HEK293 (cell line): Measurements from ENCODE around the gene CCL14.

Experiments used
- CTCF ChIA-PET: fragments of 350-600 bp; formaldehyde crosslinking; extraction: SDS; loops from one replicate; lab custom pipeline; 2021; ENCODE audit warnings: antibody characterized with exemption; lab: Yijun Ruan, JAX
- POLR2A ChIA-PET: fragments of 300-600 bp; formaldehyde crosslinking; extraction: SDS; loops from one replicate; lab custom pipeline; 2020; ENCODE audit warnings: antibody characterized with exemption, inconsistent platforms; lab: Yijun Ruan, JAX
- H3K27ac ChIP-seq: fragments of 200-500 bp; sonication (Bioruptor generic); 2 replicates; pipeline ENCODE4 v1.5.1; 2014; ENCODE audit warnings: low read depth, low read length, control low read depth, inconsistent platforms; ENCODE audit errors: extremely low read depth
- H3K36me3 ChIP-seq, 2 experiments: fragments of 200-500 bp in 1 of 2; sonication (Bioruptor generic) in 1 of 2; 1 replicate in 1 of 2; 2 replicates in 1 of 2; pipeline ENCODE4 v1.5.1; 2014 to 2017; ENCODE audit warnings: inconsistent platforms in 2 of 2, low read length in 2 of 2; ENCODE audit not compliant: control insufficient read depth in 2 of 2, insufficient read depth in 1 of 2
- H3K4me1 ChIP-seq: fragments of 200-500 bp; sonication (Bioruptor generic); 2 replicates; pipeline ENCODE4 v1.5.1; 2014; ENCODE audit warnings: mild to moderate bottlenecking, low read length, inconsistent platforms; ENCODE audit not compliant: control insufficient read depth, insufficient read depth
- H3K4me3 ChIP-seq: 2 replicates; pipeline ENCODE4 v1.5.1; 2011; ENCODE audit warnings: low read depth, mild to moderate bottlenecking, control low read depth, low read length, moderate library complexity
- H3K9me3 ChIP-seq: fragments of 200-500 bp; sonication (Bioruptor generic); 2 replicates; pipeline ENCODE4 v1.5.1; 2014; ENCODE audit warnings: low read depth, low read length, inconsistent platforms; ENCODE audit not compliant: control insufficient read depth, insufficient read depth
- HOXA7 ChIP-seq: sonication (generic); formaldehyde crosslinking; IDR thresholded peaks from 2 replicates; pipeline ENCODE4 v1.8.1; 2022; ENCODE audit warnings: missing genetic modification reagents, borderline replicate concordance
- KLF9 ChIP-seq: fragments of 450-650 bp; formaldehyde crosslinking; IDR thresholded peaks from 2 replicates; pipeline ENCODE4 v1.5.1; 2016; ENCODE audit warnings: missing biosample characterization, missing genetic modification characterization, low read depth
- ZBTB1 ChIP-seq: fragments of 450-650 bp; formaldehyde crosslinking; IDR thresholded peaks from 2 replicates; pipeline ENCODE4 v1.5.1; 2016; ENCODE audit warnings: missing biosample characterization, missing genetic modification characterization
- ZNF114 ChIP-seq: fragments of 450-650 bp; formaldehyde crosslinking; IDR thresholded peaks from 2 replicates; pipeline ENCODE4 v1.5.0; 2017; ENCODE audit warnings: missing biosample characterization, missing genetic modification characterization
- ZNF280D ChIP-seq: fragments of 450-650 bp; formaldehyde crosslinking; IDR thresholded peaks from 2 replicates; pipeline ENCODE4 v1.5.1; 2016; ENCODE audit warnings: missing biosample characterization, missing genetic modification characterization
- ZNF292 ChIP-seq: fragments of 450-650 bp; formaldehyde crosslinking; IDR thresholded peaks from 2 replicates; pipeline ENCODE4 v1.5.1; 2016; ENCODE audit warnings: low read depth, missing biosample characterization, missing genetic modification characterization, borderline replicate concordance
- ZNF426 ChIP-seq: fragments of 450-650 bp; formaldehyde crosslinking; IDR thresholded peaks from 2 replicates; pipeline ENCODE4 v1.5.1; 2017; ENCODE audit warnings: missing biosample characterization, missing genetic modification characterization, mild to moderate bottlenecking, inconsistent platforms, moderate library complexity
- ZNF596 ChIP-seq: fragments of 450-650 bp; IDR thresholded peaks from 2 replicates; pipeline ENCODE4 v1.5.0; 2018; ENCODE audit warnings: missing biosample characterization, mild to moderate bottlenecking, missing genetic modification characterization, moderate library complexity
- ZNF704 ChIP-seq: fragments of 450-650 bp; formaldehyde crosslinking; IDR thresholded peaks from 2 replicates; pipeline ENCODE4 v1.5.1; 2016; ENCODE audit warnings: missing biosample characterization, missing genetic modification characterization
- TF ChIP-seq, protein P1 (sequence below): fragments of 450-650 bp; formaldehyde crosslinking; IDR thresholded peaks from 2 replicates; pipeline ENCODE4 v1.5.1; 2016; ENCODE audit warnings: missing biosample characterization, missing genetic modification characterization
- TF ChIP-seq, protein P2 (sequence below): fragments of 450-650 bp; formaldehyde crosslinking; IDR thresholded peaks from 2 replicates; pipeline ENCODE4 v1.5.1; 2016; ENCODE audit warnings: missing biosample characterization, missing genetic modification characterization
- TF ChIP-seq, protein P3 (sequence below): fragments of 450-650 bp; formaldehyde crosslinking; conservative IDR thresholded peaks from 2 replicates; pipeline ENCODE4 v1.5.1; 2016; ENCODE audit warnings: low read depth, missing biosample characterization, missing genetic modification characterization
- TF ChIP-seq, protein P4 (sequence below): fragments of 450-650 bp; formaldehyde crosslinking; conservative IDR thresholded peaks from 2 replicates; pipeline ENCODE4 v1.5.1; 2016; ENCODE audit warnings: low read depth, missing biosample characterization, missing genetic modification characterization

Gene CCL14

DNA sequence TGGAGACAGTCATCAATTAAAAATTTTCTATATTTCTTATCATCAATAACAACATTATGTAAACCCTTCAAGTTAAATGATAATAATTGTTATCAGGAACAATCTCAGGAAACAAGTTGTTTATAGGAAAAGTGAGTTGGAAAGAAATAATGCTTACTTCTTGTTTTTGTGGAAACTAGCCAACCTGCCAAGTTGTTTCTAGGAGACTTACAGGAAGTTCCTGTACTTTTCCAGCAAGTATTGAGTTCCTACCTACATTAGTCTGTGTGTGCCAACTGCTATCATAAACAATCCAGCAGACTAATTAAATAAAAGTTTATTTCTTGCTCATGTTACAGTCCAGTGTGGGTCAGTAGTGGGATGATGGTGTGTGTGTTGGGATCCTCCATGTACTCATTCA is 1.6 kb upstream of the CCL14 start:
- TF ChIP-seq HOXA7 (CRISPR knock-in tag) (no peak), ZNF114 (tag by site-specific recombination) (no peak), ZNF280D (tag by site-specific recombination) (no peak), ZNF596 (tag by site-specific recombination) (no peak), ZBTB1 (tag by site-specific recombination) (no peak), ZNF704 (tag by site-specific recombination) (no peak), ZNF426 (tag by site-specific recombination) (no peak), ZNF292 (tag by site-specific recombination) (no peak)
- TF ChIP-seq, protein P1, sequence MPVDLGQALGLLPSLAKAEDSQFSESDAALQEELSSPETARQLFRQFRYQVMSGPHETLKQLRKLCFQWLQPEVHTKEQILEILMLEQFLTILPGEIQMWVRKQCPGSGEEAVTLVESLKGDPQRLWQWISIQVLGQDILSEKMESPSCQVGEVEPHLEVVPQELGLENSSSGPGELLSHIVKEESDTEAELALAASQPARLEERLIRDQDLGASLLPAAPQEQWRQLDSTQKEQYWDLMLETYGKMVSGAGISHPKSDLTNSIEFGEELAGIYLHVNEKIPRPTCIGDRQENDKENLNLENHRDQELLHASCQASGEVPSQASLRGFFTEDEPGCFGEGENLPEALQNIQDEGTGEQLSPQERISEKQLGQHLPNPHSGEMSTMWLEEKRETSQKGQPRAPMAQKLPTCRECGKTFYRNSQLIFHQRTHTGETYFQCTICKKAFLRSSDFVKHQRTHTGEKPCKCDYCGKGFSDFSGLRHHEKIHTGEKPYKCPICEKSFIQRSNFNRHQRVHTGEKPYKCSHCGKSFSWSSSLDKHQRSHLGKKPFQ (tag by site-specific recombination), result no peak
- TF ChIP-seq, protein P2, sequence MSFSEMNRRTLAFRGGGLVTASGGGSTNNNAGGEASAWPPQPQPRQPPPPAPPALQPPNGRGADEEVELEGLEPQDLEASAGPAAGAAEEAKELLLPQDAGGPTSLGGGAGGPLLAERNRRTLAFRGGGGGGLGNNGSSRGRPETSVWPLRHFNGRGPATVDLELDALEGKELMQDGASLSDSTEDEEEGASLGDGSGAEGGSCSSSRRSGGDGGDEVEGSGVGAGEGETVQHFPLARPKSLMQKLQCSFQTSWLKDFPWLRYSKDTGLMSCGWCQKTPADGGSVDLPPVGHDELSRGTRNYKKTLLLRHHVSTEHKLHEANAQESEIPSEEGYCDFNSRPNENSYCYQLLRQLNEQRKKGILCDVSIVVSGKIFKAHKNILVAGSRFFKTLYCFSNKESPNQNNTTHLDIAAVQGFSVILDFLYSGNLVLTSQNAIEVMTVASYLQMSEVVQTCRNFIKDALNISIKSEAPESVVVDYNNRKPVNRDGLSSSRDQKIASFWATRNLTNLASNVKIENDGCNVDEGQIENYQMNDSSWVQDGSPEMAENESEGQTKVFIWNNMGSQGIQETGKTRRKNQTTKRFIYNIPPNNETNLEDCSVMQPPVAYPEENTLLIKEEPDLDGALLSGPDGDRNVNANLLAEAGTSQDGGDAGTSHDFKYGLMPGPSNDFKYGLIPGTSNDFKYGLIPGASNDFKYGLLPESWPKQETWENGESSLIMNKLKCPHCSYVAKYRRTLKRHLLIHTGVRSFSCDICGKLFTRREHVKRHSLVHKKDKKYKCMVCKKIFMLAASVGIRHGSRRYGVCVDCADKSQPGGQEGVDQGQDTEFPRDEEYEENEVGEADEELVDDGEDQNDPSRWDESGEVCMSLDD (tag by site-specific recombination), result no peak
- CTCF ChIA-PET, result interaction anchor here (1.7 to 3.1 kb wide), 2 partner anchors 12 to 161 kb away, joined by 5 to 21 read pairs; no protein-coding TSS in a partner anchor

GRCh38 chr17:35984140-35984539 is 2.4 kb downstream of the CCL14 start:
- H3K27ac ChIP-seq, result no peak overlapping the region
- CTCF ChIA-PET, result interaction anchor here (1.4 to 3.7 kb wide), 3 partner anchors 15 to 164 kb away, joined by 3 to 56 read pairs (median 24); no protein-coding TSS in a partner anchor
- POLR2A ChIA-PET, result interaction anchor here (0.5 to 0.6 kb wide), 2 partner anchors 151 to 472 kb away, joined by 3 to 5 read pairs; no protein-coding TSS in a partner anchor
- no peaks in the 10 kb centered on the region for H3K4me1 ChIP-seq
- H3K9me3 ChIP-seq, result no peaks in the 10 kb centered on the region
- no peaks in the 10 kb centered on the region for H3K36me3 ChIP-seq
- H3K4me3 ChIP-seq, result no peak overlapping the region
- TF ChIP-seq, protein P3, sequence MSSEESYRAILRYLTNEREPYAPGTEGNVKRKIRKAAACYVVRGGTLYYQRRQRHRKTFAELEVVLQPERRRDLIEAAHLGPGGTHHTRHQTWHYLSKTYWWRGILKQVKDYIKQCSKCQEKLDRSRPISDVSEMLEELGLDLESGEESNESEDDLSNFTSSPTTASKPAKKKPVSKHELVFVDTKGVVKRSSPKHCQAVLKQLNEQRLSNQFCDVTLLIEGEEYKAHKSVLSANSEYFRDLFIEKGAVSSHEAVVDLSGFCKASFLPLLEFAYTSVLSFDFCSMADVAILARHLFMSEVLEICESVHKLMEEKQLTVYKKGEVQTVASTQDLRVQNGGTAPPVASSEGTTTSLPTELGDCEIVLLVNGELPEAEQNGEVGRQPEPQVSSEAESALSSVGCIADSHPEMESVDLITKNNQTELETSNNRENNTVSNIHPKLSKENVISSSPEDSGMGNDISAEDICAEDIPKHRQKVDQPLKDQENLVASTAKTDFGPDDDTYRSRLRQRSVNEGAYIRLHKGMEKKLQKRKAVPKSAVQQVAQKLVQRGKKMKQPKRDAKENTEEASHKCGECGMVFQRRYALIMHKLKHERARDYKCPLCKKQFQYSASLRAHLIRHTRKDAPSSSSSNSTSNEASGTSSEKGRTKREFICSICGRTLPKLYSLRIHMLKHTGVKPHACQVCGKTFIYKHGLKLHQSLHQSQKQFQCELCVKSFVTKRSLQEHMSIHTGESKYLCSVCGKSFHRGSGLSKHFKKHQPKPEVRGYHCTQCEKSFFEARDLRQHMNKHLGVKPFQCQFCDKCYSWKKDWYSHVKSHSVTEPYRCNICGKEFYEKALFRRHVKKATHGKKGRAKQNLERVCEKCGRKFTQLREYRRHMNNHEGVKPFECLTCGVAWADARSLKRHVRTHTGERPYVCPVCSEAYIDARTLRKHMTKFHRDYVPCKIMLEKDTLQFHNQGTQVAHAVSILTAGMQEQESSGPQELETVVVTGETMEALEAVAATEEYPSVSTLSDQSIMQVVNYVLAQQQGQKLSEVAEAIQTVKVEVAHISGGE (tag by site-specific recombination), result no peak
- TF ChIP-seq, protein P4, sequence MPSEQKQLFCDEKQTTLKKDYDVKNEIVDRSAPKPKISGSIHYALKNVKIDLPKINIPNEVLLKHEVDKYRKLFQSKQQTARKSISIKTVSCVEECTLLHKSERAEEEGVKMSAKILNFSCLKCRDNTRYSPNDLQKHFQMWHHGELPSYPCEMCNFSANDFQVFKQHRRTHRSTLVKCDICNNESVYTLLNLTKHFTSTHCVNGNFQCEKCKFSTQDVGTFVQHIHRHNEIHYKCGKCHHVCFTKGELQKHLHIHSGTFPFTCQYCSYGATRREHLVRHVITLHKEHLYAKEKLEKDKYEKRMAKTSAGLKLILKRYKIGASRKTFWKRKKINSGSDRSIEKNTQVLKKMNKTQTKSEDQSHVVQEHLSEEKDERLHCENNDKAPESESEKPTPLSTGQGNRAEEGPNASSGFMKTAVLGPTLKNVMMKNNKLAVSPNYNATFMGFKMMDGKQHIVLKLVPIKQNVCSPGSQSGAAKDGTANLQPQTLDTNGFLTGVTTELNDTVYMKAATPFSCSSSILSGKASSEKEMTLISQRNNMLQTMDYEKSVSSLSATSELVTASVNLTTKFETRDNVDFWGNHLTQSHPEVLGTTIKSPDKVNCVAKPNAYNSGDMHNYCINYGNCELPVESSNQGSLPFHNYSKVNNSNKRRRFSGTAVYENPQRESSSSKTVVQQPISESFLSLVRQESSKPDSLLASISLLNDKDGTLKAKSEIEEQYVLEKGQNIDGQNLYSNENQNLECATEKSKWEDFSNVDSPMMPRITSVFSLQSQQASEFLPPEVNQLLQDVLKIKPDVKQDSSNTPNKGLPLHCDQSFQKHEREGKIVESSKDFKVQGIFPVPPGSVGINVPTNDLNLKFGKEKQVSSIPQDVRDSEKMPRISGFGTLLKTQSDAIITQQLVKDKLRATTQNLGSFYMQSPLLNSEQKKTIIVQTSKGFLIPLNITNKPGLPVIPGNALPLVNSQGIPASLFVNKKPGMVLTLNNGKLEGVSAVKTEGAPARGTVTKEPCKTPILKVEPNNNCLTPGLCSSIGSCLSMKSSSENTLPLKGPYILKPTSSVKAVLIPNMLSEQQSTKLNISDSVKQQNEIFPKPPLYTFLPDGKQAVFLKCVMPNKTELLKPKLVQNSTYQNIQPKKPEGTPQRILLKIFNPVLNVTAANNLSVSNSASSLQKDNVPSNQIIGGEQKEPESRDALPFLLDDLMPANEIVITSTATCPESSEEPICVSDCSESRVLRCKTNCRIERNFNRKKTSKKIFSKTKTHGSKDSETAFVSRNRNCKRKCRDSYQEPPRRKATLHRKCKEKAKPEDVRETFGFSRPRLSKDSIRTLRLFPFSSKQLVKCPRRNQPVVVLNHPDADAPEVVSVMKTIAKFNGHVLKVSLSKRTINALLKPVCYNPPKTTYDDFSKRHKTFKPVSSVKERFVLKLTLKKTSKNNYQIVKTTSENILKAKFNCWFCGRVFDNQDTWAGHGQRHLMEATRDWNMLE (tag by site-specific recombination), result no peak
- no peak for TF ChIP-seq KLF9

More for the DNA sequence above, 1.6 kb upstream of the CCL14 start:
- Histone ChIP-seq H3K4me1 (no peaks in the 10 kb centered on the region), H3K4me3 (no peak overlapping the region), H3K27ac (no peak overlapping the region), H3K36me3 (no peaks in the 10 kb centered on the region), H3K9me3 (no peaks in the 10 kb centered on the region)
- POLR2A ChIA-PET, result no interaction called here
